Left colon (tissue), 2 donors: ENCODE data around the gene ATP5MC2. TPM values are rescaled to one million over a fixed set of nuclear protein-coding genes. Genes with fewer than 3 reads are reported as not detected.
"Not testable (repeated sequence)": the region's sequence is repeated elsewhere in the genome, so short reads cannot be mapped to it uniquely, and the experiment has no call there.

ENCODE experiments used
- ATAC-seq: fragments of 200-7000 bp; cut with Tn5 transposase; one replicate; pipeline ENCODE4 v1.9.1; 2020; ENCODE audit warnings: mild to moderate bottlenecking, moderate library complexity
- DNase-seq, 2 donors: peaks; one replicate each; pipeline ENCODE4 v3.0.0-alpha.2; 2020
- intact Hi-C, 2 donors: fragments of 100-400 bp; cut with DNase I in 1 of 2; cut with micrococcal nuclease in 1 of 2; formaldehyde crosslinking; loops; one replicate each; pipeline versions ENCODE4 v1.11.2 to v1.14.0; 2022; cut with DNase I, micrococcal nuclease
- total RNA-seq, 2 donors: library from RNA; stranded (reverse); fragmentation: NEBNext Ultra II Directional; extraction: Animal tissue kit (Norgen Biotek cat#: 25700); gene quantifications; one replicate each; pipeline ENCODE4 v1.2.1, GENCODE V29; 2021
- donor health status: DM: no; HTN: no; CAD: no.
- donor health status: DM: yes; HTN: yes; CAD: no.

The ATP5MC2 gene
- total RNA-seq, 2 donors from 2014 or later: 323 to 371 TPM

DNA sequence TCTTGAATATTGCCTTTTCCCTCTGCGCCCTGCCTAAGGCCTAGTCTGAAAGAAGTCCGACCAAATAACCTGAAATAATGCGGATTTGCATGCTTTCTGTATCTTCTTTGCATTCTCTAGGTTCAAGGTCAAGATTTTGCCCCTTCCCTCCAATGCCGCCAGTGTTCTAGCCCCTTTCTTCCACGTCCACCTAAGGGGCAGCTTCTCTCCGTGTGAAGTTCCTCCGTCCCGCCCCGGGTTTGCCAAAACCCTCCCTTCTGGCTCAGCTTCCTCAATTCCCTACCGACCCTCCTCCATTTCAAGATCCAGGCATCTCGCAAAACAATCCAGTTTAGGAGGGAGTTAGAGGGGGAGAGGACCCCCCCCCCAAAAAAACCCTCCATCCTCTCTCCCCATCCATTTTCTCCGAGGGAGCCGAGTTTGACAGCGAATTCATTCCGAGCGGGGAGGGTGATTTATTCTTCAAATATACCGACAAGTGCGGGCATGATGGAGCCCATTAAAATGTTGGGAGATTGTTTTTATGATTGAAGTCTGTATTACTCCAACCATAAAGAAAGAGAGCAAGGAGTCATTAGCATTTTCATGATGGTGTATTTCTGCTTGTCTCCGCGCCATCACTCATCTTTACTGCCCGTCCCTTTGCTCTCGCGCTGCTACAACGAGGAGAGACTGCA lies 20.9 kb upstream of the ATP5MC2 start:
- intact Hi-C loops: no loop called here
- ATAC-seq (peak; percentile 11), DNase-seq (no peak)

GRCh38 chr12:53696285-53696654 lies 20.4 kb upstream of the ATP5MC2 start:
- intact Hi-C loops: no loop called here
- ATAC-seq (peak; percentile 97), DNase-seq (peak; percentile 72 to 78)

- ATAC-seq (peak; percentile 46), DNase-seq (peak in 1 of 2 donors; percentile 33)
- intact Hi-C loops: no loop called here
Observed at GRCh38 chr12:53695152-53696145, 19.6 kb upstream of the ATP5MC2 start.

GRCh38 chr12:53694756-53695151 lies 18.9 kb upstream of the ATP5MC2 start:
- DNase-seq (no peak), ATAC-seq (no peak)
- intact Hi-C loops: no loop called here

DNA sequence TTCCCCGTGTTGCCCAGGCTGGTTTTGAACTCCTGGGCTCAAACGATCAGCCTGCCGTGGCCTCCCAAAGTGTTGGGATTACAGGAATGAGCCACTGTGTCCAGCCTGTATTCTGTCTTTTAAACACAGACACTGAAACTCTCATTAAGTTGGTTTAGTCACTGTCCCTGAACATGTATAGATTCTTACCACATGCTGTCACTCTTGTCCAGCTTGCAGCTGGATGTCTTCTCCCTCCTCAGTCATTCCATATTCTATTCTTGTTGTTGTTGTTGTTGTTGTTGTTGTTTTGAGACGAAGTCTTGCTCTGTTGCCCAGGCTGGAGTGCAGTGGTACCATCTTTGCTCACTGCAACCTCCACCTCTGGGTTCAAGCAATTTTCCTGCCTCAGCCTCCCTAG lies 12.3 kb upstream of the ATP5MC2 start:
- ATAC-seq (no peak), DNase-seq (no peak)
- intact Hi-C loops: no loop called here

GRCh38 chr12:53686436-53686835 lies 10.6 kb upstream of the ATP5MC2 start:
- ATAC-seq (no peak), DNase-seq (no peak)
- intact Hi-C loops: no loop called here

DNA sequence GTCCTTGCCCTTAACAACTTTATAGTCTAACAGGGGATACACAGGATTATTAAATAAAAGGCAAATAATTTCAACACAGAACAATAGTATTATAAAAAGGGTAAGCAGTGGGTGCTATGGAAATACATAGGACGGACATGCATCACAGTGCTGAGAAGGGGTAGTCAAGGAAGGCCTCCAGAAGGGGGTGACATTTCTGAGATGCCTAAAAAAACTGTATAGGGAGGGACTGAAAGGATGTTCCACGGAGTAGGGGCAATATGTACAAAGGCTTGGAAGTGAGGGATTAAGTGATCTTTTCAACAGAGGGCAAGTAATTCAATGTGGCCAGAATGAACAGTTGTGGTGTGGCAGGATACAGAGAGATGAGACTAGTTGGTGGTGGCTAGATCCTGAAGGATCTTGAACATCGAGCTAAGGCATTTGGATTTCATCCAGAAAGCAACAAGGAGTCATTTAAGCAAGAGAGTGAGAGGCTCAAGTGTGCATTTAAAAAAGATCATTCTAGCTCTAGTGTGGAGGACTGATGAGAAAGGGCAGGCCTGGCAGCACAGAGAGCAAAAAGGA lies 8.9 kb upstream of the ATP5MC2 start:
- intact Hi-C loops: no loop called here

GRCh38 chr12:53683983-53684382 lies 8.1 kb upstream of the ATP5MC2 start:
- ATAC-seq: no peak
- intact Hi-C loops: no loop called here
- DNase-seq: no peak

More for the DNA sequence above, 8.9 kb upstream of the ATP5MC2 start:
- ATAC-seq (no peak), DNase-seq (no peak)

DNA sequence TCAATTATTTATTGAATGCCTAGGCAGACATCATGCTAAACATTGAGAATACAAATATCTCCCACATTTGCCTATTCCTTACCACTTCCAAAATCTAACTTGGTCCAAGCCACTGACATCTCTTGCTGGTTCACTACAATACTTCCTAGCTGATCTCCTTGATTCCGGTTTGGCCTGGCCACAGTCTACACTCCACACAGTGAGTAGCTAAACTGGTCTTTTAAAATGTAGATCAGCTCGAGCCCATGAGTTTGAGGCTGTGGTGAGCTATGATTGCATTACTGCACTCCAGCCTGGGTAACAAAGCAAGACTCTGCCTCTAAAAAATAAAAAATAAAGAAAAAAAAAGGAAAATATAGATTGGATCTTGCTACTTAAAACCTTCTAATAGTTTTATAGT lies 7.6 kb upstream of the ATP5MC2 start:
- no peak for DNase-seq
- no peak for ATAC-seq
- intact Hi-C loops: no loop called here

GRCh38 chr12:53680061-53680460 lies 4.2 kb upstream of the ATP5MC2 start:
- DNase-seq, ATAC-seq, intact Hi-C loops: not testable (repeated sequence)

DNA sequence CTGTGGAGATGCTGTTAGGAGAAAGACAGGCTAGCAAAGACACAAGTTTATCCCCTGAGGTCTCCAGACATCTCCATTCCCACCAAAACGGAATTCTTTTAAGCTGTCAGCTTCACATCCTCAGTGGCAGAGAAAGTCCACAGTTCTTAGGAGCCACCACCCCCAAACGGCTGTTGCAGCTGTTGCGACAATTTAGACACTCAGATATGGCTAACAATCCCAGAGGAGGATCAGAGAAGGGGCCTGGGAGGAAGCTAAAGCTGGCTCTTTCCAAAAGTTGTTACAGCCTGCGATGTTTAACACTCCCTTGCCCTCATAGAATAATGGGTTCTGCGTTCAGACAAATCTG lies 1.9 kb upstream of the ATP5MC2 start:
- DNase-seq (no peak), ATAC-seq (no peak)
- intact Hi-C loops: loop anchor here (5.0 to 10.0 kb wide), 3 partner anchors 53 to 135 kb away; partner anchors contain the start of gene ATF7 (in 1 of the 2)

- ATAC-seq (no peak), DNase-seq (no peak)
- intact Hi-C loops: loop anchor here (5.0 to 10.0 kb wide), 3 partner anchors 52 to 135 kb away; partner anchors contain the start of gene ATF7 (in 1 of the 2)
Observed at GRCh38 chr12:53677016-53677799, 1.3 kb upstream of the ATP5MC2 start.

GRCh38 chr12:53676656-53677015 lies 753 bp upstream of the ATP5MC2 start:
- ATAC-seq: peak; percentile 17
- DNase-seq: peak; percentile 41 to 48
- intact Hi-C loops: loop anchor here (5.0 to 10.0 kb wide), 3 partner anchors 52 to 134 kb away; partner anchors contain the start of gene ATF7 (in 1 of the 2)

GRCh38 chr12:53674977-53675700 lies 744 bp downstream of the ATP5MC2 start:
- intact Hi-C loops: loop anchor here (5.0 to 10.0 kb wide), 3 partner anchors 50 to 133 kb away; partner anchors contain the start of gene ATF7 (in 1 of the 2)
- DNase-seq (no peak), ATAC-seq (no peak)

DNA sequence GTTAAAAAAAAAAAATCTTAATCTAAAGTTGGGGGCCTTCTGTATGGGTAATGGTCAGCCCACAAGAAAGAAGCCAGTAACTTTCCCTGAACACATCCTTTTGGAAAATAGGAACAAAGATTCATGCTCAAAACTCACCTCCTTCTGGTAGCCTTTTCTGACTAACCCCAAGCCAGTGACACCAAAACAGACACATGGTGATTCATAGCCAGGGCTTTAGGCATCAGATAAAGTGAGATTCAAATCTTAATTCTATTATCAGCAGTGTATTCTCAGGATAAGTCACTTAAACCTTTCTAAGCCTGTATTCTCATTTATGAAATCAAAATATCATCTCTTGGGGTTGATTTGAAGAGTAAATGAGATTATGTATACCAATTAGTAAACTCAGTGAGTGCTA lies 4.9 kb downstream of the ATP5MC2 start:
- DNase-seq (no peak), ATAC-seq (no peak)
- intact Hi-C loops: loop anchor here in 1 of 2 donors (10.0 kb wide), 2 partner anchors 46 to 126 kb away; partner anchors contain the start of gene ATF7

- no peak for ATAC-seq
- intact Hi-C loops: loop anchor here in 1 of 2 donors (10.0 kb wide), 2 partner anchors 46 to 126 kb away; partner anchors contain the start of gene ATF7
- DNase-seq: no peak
Observed at GRCh38 chr12:53670308-53670707, 5.6 kb downstream of the ATP5MC2 start.

GRCh38 chr12:53667080-53667479 lies 8.8 kb downstream of the ATP5MC2 start:
- DNase-seq: no peak
- intact Hi-C loops: no loop called here
- no peak for ATAC-seq

DNA sequence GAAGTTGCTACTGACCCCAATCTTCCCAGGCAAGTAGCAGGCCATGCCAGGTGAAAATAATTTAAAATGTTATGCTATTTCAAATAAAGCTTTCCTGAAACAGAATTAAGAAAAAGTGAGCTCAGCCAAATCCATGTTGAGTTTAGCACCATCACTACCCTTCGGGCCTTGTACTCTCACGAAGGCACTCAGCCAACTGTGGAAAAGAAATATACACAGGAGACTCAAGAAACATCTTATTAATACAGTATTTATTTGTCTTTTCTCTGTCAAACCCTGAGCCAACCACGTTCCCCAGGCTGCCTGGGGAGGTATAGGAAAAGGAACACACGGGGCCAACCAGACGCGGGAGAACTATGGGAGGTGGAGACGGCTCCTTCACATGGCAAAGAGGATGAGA lies 10.9 kb downstream of the ATP5MC2 start:
- intact Hi-C loops: no loop called here
- DNase-seq: no peak
- ATAC-seq: no peak
